Measurements from ENCODE around the gene PLXNA4. TPM values are rescaled to one million over a fixed set of nuclear protein-coding genes. Genes with fewer than 3 reads are reported as not detected.
"Not testable (repeated sequence)": the region's sequence is repeated elsewhere in the genome, so short reads cannot be mapped to it uniquely, and the experiment has no call there.

PLXNA4 gene
- total and polyA plus RNA-seq, 2 experiments from 2014 or later, result 1.9 to 4.8 TPM

DNA sequence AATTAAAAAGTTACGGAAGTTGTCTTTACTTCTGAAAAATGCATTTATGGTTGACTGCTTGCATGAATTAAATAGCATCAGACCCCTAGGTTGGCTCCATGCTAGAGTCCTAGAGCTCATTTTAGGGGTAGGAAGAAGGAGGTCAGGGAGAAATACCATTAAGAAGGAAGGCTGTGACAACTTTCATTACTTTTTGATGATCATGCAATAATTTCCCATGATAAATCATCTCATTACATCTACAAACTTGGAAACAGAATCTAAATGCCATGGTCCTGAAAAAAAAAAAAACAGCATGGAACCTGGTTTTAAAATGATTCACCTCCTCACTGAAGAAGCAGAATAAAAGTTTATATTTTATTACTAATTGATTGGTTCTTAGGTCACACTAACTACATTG is 20.3 kb upstream of the PLXNA4 start:
- Histone ChIP-seq H3K9me3 (ENCODE audit: low read depth) (no peaks in the 10 kb centered on the region), H3K36me3 (replicated peaks; ENCODE audit: insufficient read depth, low read depth) (no peaks in the 10 kb centered on the region), H3K4me1 (ENCODE audit: insufficient read depth) (no peaks in the 10 kb centered on the region), H3K9me2 (replicated peaks; ENCODE audit: insufficient read depth) (no peaks in the 10 kb centered on the region), H2AFZ (no peak overlapping the region), H3K4me3 (no peak overlapping the region), H3K27ac (no peak overlapping the region), H3K79me2 (no peaks in the 10 kb centered on the region), H4K20me1 (ENCODE audit: insufficient read depth, poor library complexity, severe bottlenecking) (no peaks in the 10 kb centered on the region), H3K4me2 (no peak overlapping the region), H3K27me3 (peaks cover 5% of the 10 kb centered on the region)
- TF ChIP-seq EZH2 (IDR thresholded peaks at IDR 0.05; ENCODE audit: borderline replicate concordance) (no peak), EZH2phosphoT487 (IDR thresholded peaks at IDR 0.05; ENCODE audit: low read depth, severe bottlenecking, unreplicated experiment) (no peak)
- TF ChIP-seq, protein P1, sequence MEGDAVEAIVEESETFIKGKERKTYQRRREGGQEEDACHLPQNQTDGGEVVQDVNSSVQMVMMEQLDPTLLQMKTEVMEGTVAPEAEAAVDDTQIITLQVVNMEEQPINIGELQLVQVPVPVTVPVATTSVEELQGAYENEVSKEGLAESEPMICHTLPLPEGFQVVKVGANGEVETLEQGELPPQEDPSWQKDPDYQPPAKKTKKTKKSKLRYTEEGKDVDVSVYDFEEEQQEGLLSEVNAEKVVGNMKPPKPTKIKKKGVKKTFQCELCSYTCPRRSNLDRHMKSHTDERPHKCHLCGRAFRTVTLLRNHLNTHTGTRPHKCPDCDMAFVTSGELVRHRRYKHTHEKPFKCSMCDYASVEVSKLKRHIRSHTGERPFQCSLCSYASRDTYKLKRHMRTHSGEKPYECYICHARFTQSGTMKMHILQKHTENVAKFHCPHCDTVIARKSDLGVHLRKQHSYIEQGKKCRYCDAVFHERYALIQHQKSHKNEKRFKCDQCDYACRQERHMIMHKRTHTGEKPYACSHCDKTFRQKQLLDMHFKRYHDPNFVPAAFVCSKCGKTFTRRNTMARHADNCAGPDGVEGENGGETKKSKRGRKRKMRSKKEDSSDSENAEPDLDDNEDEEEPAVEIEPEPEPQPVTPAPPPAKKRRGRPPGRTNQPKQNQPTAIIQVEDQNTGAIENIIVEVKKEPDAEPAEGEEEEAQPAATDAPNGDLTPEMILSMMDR (IDR thresholded peaks at IDR 0.05; ENCODE audit: poor library complexity), result no peak
- 88% methylated on average over 1 of the region's 1 CpG for WGBS (ENCODE audit: low lambda C conversion rate, missing lambda C conversion rate)
- no peak for DNase-seq (ENCODE audit: low spot score)

DNA sequence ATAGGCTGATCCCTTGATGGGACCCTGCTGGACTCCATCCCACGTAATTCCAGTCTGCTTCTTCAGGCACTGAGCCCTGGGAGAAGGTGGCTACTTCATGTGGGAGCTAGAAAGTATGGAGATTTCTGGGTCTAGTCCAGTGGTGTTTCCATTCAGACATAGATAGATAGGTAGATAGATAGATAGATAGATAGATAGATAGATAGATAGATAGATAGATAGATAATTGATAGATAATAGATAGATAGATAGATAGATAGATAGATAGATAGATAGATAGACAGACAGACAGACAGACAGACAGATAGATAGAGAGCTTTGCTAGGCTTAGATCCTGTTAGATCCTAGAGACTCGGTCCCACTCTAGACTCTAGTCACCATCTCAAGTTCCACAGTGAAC is 18.5 kb upstream of the PLXNA4 start:
- not testable (repeated sequence) for H2AFZ ChIP-seq; H3K9me2 ChIP-seq (replicated peaks; ENCODE audit: insufficient read depth); H3K27me3 ChIP-seq; H3K9me3 ChIP-seq (ENCODE audit: low read depth); H3K4me2 ChIP-seq; H3K4me1 ChIP-seq (ENCODE audit: insufficient read depth); H3K4me3 ChIP-seq; H3K79me2 ChIP-seq; DNase-seq (ENCODE audit: low spot score); H3K27ac ChIP-seq; H3K36me3 ChIP-seq (replicated peaks; ENCODE audit: insufficient read depth, low read depth); H4K20me1 ChIP-seq (ENCODE audit: insufficient read depth, poor library complexity, severe bottlenecking)
- WGBS (ENCODE audit: low lambda C conversion rate, missing lambda C conversion rate), result 95% methylated on average over 2 of the region's 2 CpGs

DNA sequence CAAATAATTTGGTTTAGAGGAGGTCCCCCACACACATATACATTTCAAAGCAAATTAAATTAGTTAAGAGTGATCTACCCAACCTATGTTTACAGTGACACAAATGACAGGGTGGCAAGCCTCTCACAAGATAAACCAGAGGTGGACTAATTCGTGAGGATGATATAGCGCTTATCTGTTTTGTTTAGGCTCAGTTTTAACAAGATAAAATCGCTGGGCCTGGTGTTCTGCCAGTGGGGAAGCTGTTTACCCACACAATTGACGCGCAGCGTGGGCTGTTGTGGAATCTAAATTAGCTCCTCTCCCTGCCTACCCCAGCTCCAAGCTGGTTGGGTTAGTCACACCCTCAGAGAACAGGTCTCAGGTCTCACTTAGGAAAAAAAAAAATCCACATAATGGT is 16.7 kb upstream of the PLXNA4 start:
- H3K9me2 ChIP-seq (replicated peaks; ENCODE audit: insufficient read depth), result no peaks in the 10 kb centered on the region
- no peaks in the 10 kb centered on the region for H3K4me1 ChIP-seq (ENCODE audit: insufficient read depth)
- H3K27ac ChIP-seq, result no peak overlapping the region
- H3K27me3 ChIP-seq, result peaks cover 8% of the 10 kb centered on the region
- H3K79me2 ChIP-seq, result no peaks in the 10 kb centered on the region
- TF ChIP-seq, protein P1 (IDR thresholded peaks at IDR 0.05; ENCODE audit: poor library complexity), result no peak
- TF ChIP-seq EZH2 (IDR thresholded peaks at IDR 0.05; ENCODE audit: borderline replicate concordance) (no peak), EZH2phosphoT487 (IDR thresholded peaks at IDR 0.05; ENCODE audit: low read depth, severe bottlenecking, unreplicated experiment) (no peak)
- no peak overlapping the region for H3K4me2 ChIP-seq
- H3K9me3 ChIP-seq (ENCODE audit: low read depth), result no peaks in the 10 kb centered on the region
- no peak for DNase-seq (ENCODE audit: low spot score)
- H2AFZ ChIP-seq, result no peak overlapping the region
- H4K20me1 ChIP-seq (ENCODE audit: insufficient read depth, poor library complexity, severe bottlenecking), result no peaks in the 10 kb centered on the region
- no peak overlapping the region for H3K4me3 ChIP-seq
- no peaks in the 10 kb centered on the region for H3K36me3 ChIP-seq (replicated peaks; ENCODE audit: insufficient read depth, low read depth)
- 18% methylated on average over 6 of the region's 6 CpGs for WGBS (ENCODE audit: low lambda C conversion rate, missing lambda C conversion rate)

DNA sequence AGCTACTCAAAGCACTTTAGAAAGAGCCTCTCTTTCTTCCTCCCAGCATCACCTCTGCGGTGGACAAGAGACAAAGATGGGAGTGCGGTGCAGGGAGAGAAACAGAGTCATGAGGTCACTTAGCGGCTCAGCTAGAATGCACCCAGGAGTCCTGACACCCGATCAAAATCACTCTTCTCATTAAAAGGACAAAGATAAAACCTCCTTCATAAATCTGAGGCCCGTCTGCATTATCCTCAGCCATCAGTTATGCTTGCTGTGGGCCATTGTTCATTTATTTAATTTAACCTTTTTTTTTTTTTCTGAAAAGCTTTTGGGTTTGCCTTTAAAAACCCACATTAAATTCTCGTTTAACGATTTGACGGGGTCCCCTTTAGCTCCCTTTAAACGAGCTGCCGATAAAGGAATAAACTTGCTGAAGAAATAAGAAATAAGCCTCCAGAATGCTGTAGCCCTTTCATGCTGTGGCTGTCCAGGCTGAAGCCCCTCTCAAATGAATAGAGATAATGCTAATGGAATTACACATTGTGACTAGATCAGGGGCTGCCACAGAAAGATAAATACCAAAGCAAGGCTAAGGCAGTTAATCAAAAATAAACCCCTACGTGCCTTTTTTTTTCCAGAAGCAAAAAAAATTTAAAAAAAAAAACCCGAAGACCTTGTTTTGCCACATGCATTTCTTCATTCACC is 16.1 kb upstream of the PLXNA4 start:
- no peaks in the 10 kb centered on the region for H3K36me3 ChIP-seq (replicated peaks; ENCODE audit: insufficient read depth, low read depth)
- H3K27me3 ChIP-seq, result peaks cover 9% of the 10 kb centered on the region
- TF ChIP-seq EZH2 (IDR thresholded peaks at IDR 0.05; ENCODE audit: borderline replicate concordance), result no peak
- TF ChIP-seq, protein P1 (IDR thresholded peaks at IDR 0.05; ENCODE audit: poor library complexity), result no peak
- no peak for TF ChIP-seq EZH2phosphoT487 (IDR thresholded peaks at IDR 0.05; ENCODE audit: low read depth, severe bottlenecking, unreplicated experiment)
- WGBS (ENCODE audit: low lambda C conversion rate, missing lambda C conversion rate), result 60% methylated on average over 12 of the region's 12 CpGs
- no peaks in the 10 kb centered on the region for H3K4me1 ChIP-seq (ENCODE audit: insufficient read depth)
- H3K9me2 ChIP-seq (replicated peaks; ENCODE audit: insufficient read depth), result no peaks in the 10 kb centered on the region
- H3K4me2 ChIP-seq, result no peak overlapping the region
- no peak overlapping the region for H3K27ac ChIP-seq
- no peak for DNase-seq (ENCODE audit: low spot score)
- no peaks in the 10 kb centered on the region for H3K79me2 ChIP-seq
- no peak overlapping the region for H3K4me3 ChIP-seq
- H2AFZ ChIP-seq, result no peak overlapping the region
- no peaks in the 10 kb centered on the region for H3K9me3 ChIP-seq (ENCODE audit: low read depth)
- H4K20me1 ChIP-seq (ENCODE audit: insufficient read depth, poor library complexity, severe bottlenecking), result no peaks in the 10 kb centered on the region

All from hepatocyte (in vitro differentiated cells).